Right atrium auricular region (tissue), 2 donors: ENCODE results near the gene SARDH. TPM values are rescaled to one million over a fixed set of nuclear protein-coding genes. Genes with fewer than 3 reads are reported as not detected.

Experiments used
- DNase-seq: peaks from one replicate; pipeline ENCODE4 v3.0.0-alpha.2; 2019; ENCODE audit warnings: low spot score
- H3K27ac ChIP-seq, 2 donors: fragments of 200-600 bp; sonication (generic); 1 replicate in 1 of 2; 2 replicates in 1 of 2; pipeline ENCODE4 v1.5.1; 2016 to 2019
- H3K27me3 ChIP-seq, 2 donors: fragments of 200-600 bp; sonication (generic); one replicate each; pipeline versions ENCODE4 v1.5.1 to v1.6.0; 2017 to 2019
- H3K36me3 ChIP-seq: fragments of 200-600 bp; sonication (generic); one replicate; pipeline ENCODE4 v1.5.1; 2016
- H3K4me1 ChIP-seq, 2 donors: fragments of 200-600 bp; sonication (generic); one replicate each; pipeline versions ENCODE4 v1.5.1 to v1.6.0; 2017 to 2019
- H3K4me3 ChIP-seq, 2 donors: fragments of 200-600 bp; sonication (generic); 1 replicate in 1 of 2; 2 replicates in 1 of 2; pipeline ENCODE4 v1.5.1; 2017 to 2019; ENCODE audit warnings: mild to moderate bottlenecking in 1 of 2, moderate library complexity in 1 of 2
- H3K9me3 ChIP-seq, 2 donors: fragments of 200-600 bp; sonication (generic); one replicate each; pipeline ENCODE4 v1.5.1; 2019
- CTCF ChIP-seq, 2 donors: fragments of 200-600 bp; sonication (generic); IDR thresholded peaks; one replicate each; pipeline ENCODE4 v1.5.1; 2019; ENCODE audit warnings: antibody characterized with exemption in 2 of 2
- total RNA-seq, 2 donors: library from RNA; depleted of rRNA; stranded (reverse); fragments of >200 nt; gene quantifications; one replicate each; pipeline ENCODE4 v1.1.0, GENCODE V29; 2016

The SARDH gene
- total RNA-seq, 2 donors from 2014 or later = 0.63 to 0.94 TPM

DNA sequence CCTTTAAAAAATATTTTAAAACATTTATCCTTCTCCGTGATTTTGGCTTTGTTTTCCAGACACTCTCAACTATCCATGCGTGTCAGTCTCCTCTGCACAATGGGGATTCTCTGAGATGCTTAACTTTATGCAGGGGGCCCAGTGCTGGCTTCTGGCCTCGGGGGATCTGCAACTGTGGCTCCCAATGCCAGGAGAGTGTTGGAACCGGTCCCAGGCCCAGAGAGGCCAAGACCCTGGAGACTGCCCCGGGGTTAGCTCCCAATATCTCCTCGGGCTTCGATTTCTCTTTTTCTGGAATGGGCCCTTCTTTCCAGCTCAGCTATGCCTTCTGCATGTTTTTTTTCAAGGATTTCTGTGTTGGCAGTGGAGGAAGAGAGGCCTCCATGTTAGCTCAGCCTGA lies 20.1 kb upstream of the SARDH start:
- Histone ChIP-seq H3K36me3 (no peaks in the 10 kb centered on the region), H3K27ac (no peak overlapping the region), H3K27me3 (no peaks in the 10 kb centered on the region), H3K4me3 (no peak overlapping the region), H3K4me1 (no peaks in the 10 kb centered on the region), H3K9me3 (no peaks in the 10 kb centered on the region)
- DNase-seq = no peak
- TF ChIP-seq CTCF (IDR thresholded peaks at IDR 0.05) = no peak

DNA sequence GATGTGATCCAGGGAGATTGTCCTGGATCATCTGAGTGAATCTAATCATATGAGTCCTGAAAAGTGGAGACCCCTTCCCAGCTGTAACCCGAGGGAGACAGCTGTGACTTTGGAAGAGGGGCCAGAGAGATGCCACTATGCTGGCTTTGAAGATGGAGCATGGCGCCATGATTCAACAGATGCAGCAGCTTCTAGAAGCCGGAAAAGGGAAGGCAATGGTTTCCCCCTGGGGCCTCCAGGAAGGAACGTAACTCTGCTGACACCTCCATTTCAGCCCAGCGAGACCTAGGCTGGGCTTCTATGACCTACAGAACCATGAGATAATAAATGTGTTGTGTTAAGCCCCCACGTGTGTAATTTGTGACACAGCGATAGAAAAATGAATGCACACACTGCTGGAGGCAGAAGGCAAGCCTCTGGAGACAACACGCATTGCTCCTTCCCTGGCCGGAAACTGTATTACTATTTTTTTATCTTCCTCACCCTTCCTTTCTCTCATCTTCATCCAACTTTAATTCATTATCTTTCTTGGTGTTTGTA lies 16.6 kb upstream of the SARDH start:
- no peaks in the 10 kb centered on the region for H3K9me3 ChIP-seq
- no peaks in the 10 kb centered on the region for H3K27me3 ChIP-seq
- TF ChIP-seq CTCF (IDR thresholded peaks at IDR 0.05) = no peak
- H3K36me3 ChIP-seq = no peaks in the 10 kb centered on the region
- H3K27ac ChIP-seq = no peak overlapping the region
- no peak overlapping the region for H3K4me3 ChIP-seq
- H3K4me1 ChIP-seq = no peaks in the 10 kb centered on the region
- no peak for DNase-seq

GRCh38 chr9:133754187-133754586 lies 16.0 kb upstream of the SARDH start:
- Histone ChIP-seq H3K27ac (no peak overlapping the region), H3K36me3 (no peaks in the 10 kb centered on the region), H3K4me3 (no peak overlapping the region), H3K4me1 (no peaks in the 10 kb centered on the region), H3K27me3 (no peaks in the 10 kb centered on the region), H3K9me3 (no peaks in the 10 kb centered on the region)
- DNase-seq = no peak
- no peak for TF ChIP-seq CTCF (IDR thresholded peaks at IDR 0.05)

GRCh38 chr9:133752739-133753446 lies 14.7 kb upstream of the SARDH start:
- Histone ChIP-seq H3K27me3 (no peaks in the 10 kb centered on the region), H3K4me1 (no peaks in the 10 kb centered on the region), H3K36me3 (no peaks in the 10 kb centered on the region), H3K4me3 (no peak overlapping the region), H3K27ac (no peak overlapping the region), H3K9me3 (no peaks in the 10 kb centered on the region)
- no peak for TF ChIP-seq CTCF (IDR thresholded peaks at IDR 0.05)
- DNase-seq = no peak

GRCh38 chr9:133750982-133751649 lies 13.0 kb upstream of the SARDH start:
- H3K4me1 ChIP-seq = no peaks in the 10 kb centered on the region
- no peaks in the 10 kb centered on the region for H3K9me3 ChIP-seq
- no peak overlapping the region for H3K4me3 ChIP-seq
- H3K27ac ChIP-seq = no peak overlapping the region
- H3K27me3 ChIP-seq = no peaks in the 10 kb centered on the region
- no peaks in the 10 kb centered on the region for H3K36me3 ChIP-seq
- DNase-seq = peak; percentile 23
- TF ChIP-seq CTCF (IDR thresholded peaks at IDR 0.05) = no peak
